ENCODE data around the gene DNM2.

The DNM2 gene

DNA sequence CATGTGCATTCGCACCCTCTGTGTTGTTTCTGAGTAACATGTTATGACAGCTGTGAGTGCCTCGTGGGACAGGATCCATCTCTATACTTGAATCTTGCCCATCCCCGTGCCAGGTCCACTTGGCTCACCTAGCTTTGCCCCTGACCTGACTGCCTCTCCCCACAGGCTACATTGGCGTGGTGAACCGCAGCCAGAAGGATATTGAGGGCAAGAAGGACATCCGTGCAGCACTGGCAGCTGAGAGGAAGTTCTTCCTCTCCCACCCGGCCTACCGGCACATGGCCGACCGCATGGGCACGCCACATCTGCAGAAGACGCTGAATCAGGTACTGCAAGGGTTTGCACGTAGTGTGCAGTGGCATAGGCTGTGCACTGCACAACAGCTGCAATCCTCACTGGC is 64.9 kb downstream of the DNM2 start:
- no peak overlapping the region for H3K4me3 ChIP-seq (ENCODE audit: low read depth in 1 of 5, low read length in 5 of 5)
- H3K36me3 ChIP-seq (ENCODE audit: control insufficient read depth in 5 of 5, insufficient read depth in 5 of 5, low read length in 5 of 5), result peaks cover 2 to 76% (median 69%) of the 10 kb centered on the region in 5 donors
- H3K9ac ChIP-seq (ENCODE audit: low read length in 5 of 5), result no peak overlapping the region
- no peak overlapping the region for H3K27ac ChIP-seq (ENCODE audit: low read depth, low read length)
- H3K27me3 ChIP-seq (ENCODE audit: control insufficient read depth in 5 of 5, insufficient read depth in 4 of 5, low read length in 5 of 5), result no peaks in the 10 kb centered on the region
- H3K4me1 ChIP-seq (ENCODE audit: control insufficient read depth in 5 of 5, insufficient read depth in 5 of 5, low read length in 5 of 5), result peaks cover 2 to 29% (median 20%) of the 10 kb centered on the region in 5 donors
- no peaks in the 10 kb centered on the region for H3K9me3 ChIP-seq (ENCODE audit: control insufficient read depth in 5 of 5, low read length in 5 of 5)

GRCh38 chr19:10784257-10784656 is 66.4 kb downstream of the DNM2 start:
- Histone ChIP-seq H3K27me3 (ENCODE audit: control insufficient read depth in 5 of 5, insufficient read depth in 4 of 5, low read length in 5 of 5) (no peaks in the 10 kb centered on the region), H3K9me3 (ENCODE audit: control insufficient read depth in 5 of 5, low read length in 5 of 5) (no peaks in the 10 kb centered on the region), H3K4me3 (ENCODE audit: low read depth in 1 of 5, low read length in 5 of 5) (no peak overlapping the region), H3K27ac (ENCODE audit: low read depth, low read length) (no peak overlapping the region), H3K4me1 (ENCODE audit: control insufficient read depth in 5 of 5, insufficient read depth in 5 of 5, low read length in 5 of 5) (peaks cover 2 to 29% (median 18%) of the 10 kb centered on the region in 5 donors), H3K36me3 (ENCODE audit: control insufficient read depth in 5 of 5, insufficient read depth in 5 of 5, low read length in 5 of 5) (peaks cover 2 to 83% (median 73%) of the 10 kb centered on the region in 5 donors), H3K9ac (ENCODE audit: low read length in 5 of 5) (peak overlapping the region in 1 of 5 donors; percentile 39)

DNA sequence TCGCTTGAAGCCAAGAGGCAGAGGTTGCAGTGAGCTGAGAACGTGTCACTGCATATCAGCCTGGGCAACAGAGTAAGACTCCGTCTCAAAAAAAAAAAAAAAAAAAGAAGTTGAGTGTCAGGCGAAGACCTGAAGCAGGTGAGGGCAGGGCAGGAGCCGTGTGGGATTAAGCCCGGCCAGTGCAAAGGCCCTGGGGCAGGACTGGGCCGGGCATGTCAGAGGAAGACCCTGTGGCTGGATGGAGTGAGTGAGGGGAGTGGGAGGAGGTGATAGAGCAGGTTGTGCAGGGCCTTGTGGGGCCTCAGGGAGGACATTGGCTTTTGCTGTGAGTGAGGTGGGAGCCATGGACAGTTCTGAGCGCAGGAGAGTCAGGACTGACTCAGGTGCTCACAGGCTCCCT is 70.3 kb downstream of the DNM2 start:
- Histone ChIP-seq H3K9ac (ENCODE audit: low read length in 5 of 5) (no peak overlapping the region), H3K4me1 (ENCODE audit: control insufficient read depth in 5 of 5, insufficient read depth in 5 of 5, low read length in 5 of 5) (peaks cover 0 to 9% (median 3%) of the 10 kb centered on the region in 5 donors), H3K4me3 (ENCODE audit: low read depth in 1 of 5, low read length in 5 of 5) (no peak overlapping the region), H3K9me3 (ENCODE audit: control insufficient read depth in 5 of 5, low read length in 5 of 5) (no peaks in the 10 kb centered on the region), H3K36me3 (ENCODE audit: control insufficient read depth in 5 of 5, insufficient read depth in 5 of 5, low read length in 5 of 5) (peaks cover 0 to 91% (median 65%) of the 10 kb centered on the region in 5 donors), H3K27me3 (ENCODE audit: control insufficient read depth in 5 of 5, insufficient read depth in 4 of 5, low read length in 5 of 5) (no peaks in the 10 kb centered on the region), H3K27ac (ENCODE audit: low read depth, low read length) (no peak overlapping the region)

- no peak overlapping the region for H3K27ac ChIP-seq (ENCODE audit: low read depth, low read length)
- H3K9me3 ChIP-seq (ENCODE audit: control insufficient read depth in 5 of 5, low read length in 5 of 5), result no peaks in the 10 kb centered on the region
- no peak overlapping the region for H3K9ac ChIP-seq (ENCODE audit: low read length in 5 of 5)
- no peaks in the 10 kb centered on the region for H3K4me1 ChIP-seq (ENCODE audit: control insufficient read depth in 5 of 5, insufficient read depth in 5 of 5, low read length in 5 of 5)
- H3K27me3 ChIP-seq (ENCODE audit: control insufficient read depth in 5 of 5, insufficient read depth in 4 of 5, low read length in 5 of 5), result no peaks in the 10 kb centered on the region
- H3K4me3 ChIP-seq (ENCODE audit: low read depth in 1 of 5, low read length in 5 of 5), result no peak overlapping the region
- peaks cover 0 to 93% (median 71%) of the 10 kb centered on the region in 5 donors for H3K36me3 ChIP-seq (ENCODE audit: control insufficient read depth in 5 of 5, insufficient read depth in 5 of 5, low read length in 5 of 5)
These were observed 72.0 kb downstream of the DNM2 start for GRCh38 chr19:10789866-10790265.

- Histone ChIP-seq H3K27ac (ENCODE audit: low read depth, low read length) (no peak overlapping the region), H3K36me3 (ENCODE audit: control insufficient read depth in 5 of 5, insufficient read depth in 5 of 5, low read length in 5 of 5) (peaks cover 0 to 96% (median 85%) of the 10 kb centered on the region in 5 donors)
These were observed 78.8 kb downstream of the DNM2 start for GRCh38 chr19:10796653-10797052.

GRCh38 chr19:10797078-10797477 is 79.2 kb downstream of the DNM2 start:
- no peaks in the 10 kb centered on the region for H3K27me3 ChIP-seq (ENCODE audit: control insufficient read depth in 5 of 5, insufficient read depth in 4 of 5, low read length in 5 of 5)
- H3K4me1 ChIP-seq (ENCODE audit: control insufficient read depth in 5 of 5, insufficient read depth in 5 of 5, low read length in 5 of 5), result peaks cover 0 to 3% (median 0%) of the 10 kb centered on the region in 5 donors
- H3K9ac ChIP-seq (ENCODE audit: low read length in 5 of 5), result no peak overlapping the region
- peaks cover 0 to 95% (median 85%) of the 10 kb centered on the region in 5 donors for H3K36me3 ChIP-seq (ENCODE audit: control insufficient read depth in 5 of 5, insufficient read depth in 5 of 5, low read length in 5 of 5)
- no peak overlapping the region for H3K4me3 ChIP-seq (ENCODE audit: low read depth in 1 of 5, low read length in 5 of 5)
- no peaks in the 10 kb centered on the region for H3K9me3 ChIP-seq (ENCODE audit: control insufficient read depth in 5 of 5, low read length in 5 of 5)
- H3K27ac ChIP-seq (ENCODE audit: low read depth, low read length), result no peak overlapping the region

More at GRCh38 chr19:10796653-10797052, 78.8 kb downstream of the DNM2 start:
- H3K9ac ChIP-seq (ENCODE audit: low read length in 5 of 5), result no peak overlapping the region
- H3K4me3 ChIP-seq (ENCODE audit: low read depth in 1 of 5, low read length in 5 of 5), result no peak overlapping the region
- H3K27me3 ChIP-seq (ENCODE audit: control insufficient read depth in 5 of 5, insufficient read depth in 4 of 5, low read length in 5 of 5), result no peaks in the 10 kb centered on the region
- peaks cover 0 to 3% (median 0%) of the 10 kb centered on the region in 5 donors for H3K4me1 ChIP-seq (ENCODE audit: control insufficient read depth in 5 of 5, insufficient read depth in 5 of 5, low read length in 5 of 5)
- no peaks in the 10 kb centered on the region for H3K9me3 ChIP-seq (ENCODE audit: control insufficient read depth in 5 of 5, low read length in 5 of 5)

GRCh38 chr19:10797541-10798256 is 79.8 kb downstream of the DNM2 start:
- Histone ChIP-seq H3K9ac (ENCODE audit: low read length in 5 of 5) (no peak overlapping the region), H3K27ac (ENCODE audit: low read depth, low read length) (no peak overlapping the region), H3K4me1 (ENCODE audit: control insufficient read depth in 5 of 5, insufficient read depth in 5 of 5, low read length in 5 of 5) (peaks cover 0 to 3% (median 0%) of the 10 kb centered on the region in 5 donors), H3K4me3 (ENCODE audit: low read depth in 1 of 5, low read length in 5 of 5) (no peak overlapping the region), H3K36me3 (ENCODE audit: control insufficient read depth in 5 of 5, insufficient read depth in 5 of 5, low read length in 5 of 5) (peaks cover 0 to 96% (median 89%) of the 10 kb centered on the region in 5 donors), H3K9me3 (ENCODE audit: control insufficient read depth in 5 of 5, low read length in 5 of 5) (no peaks in the 10 kb centered on the region), H3K27me3 (ENCODE audit: control insufficient read depth in 5 of 5, insufficient read depth in 4 of 5, low read length in 5 of 5) (no peaks in the 10 kb centered on the region)

- no peaks in the 10 kb centered on the region for H3K9me3 ChIP-seq (ENCODE audit: control insufficient read depth in 5 of 5, low read length in 5 of 5)
- no peak overlapping the region for H3K9ac ChIP-seq (ENCODE audit: low read length in 5 of 5)
- peaks cover 0 to 3% (median 0%) of the 10 kb centered on the region in 5 donors for H3K4me1 ChIP-seq (ENCODE audit: control insufficient read depth in 5 of 5, insufficient read depth in 5 of 5, low read length in 5 of 5)
- no peak overlapping the region for H3K4me3 ChIP-seq (ENCODE audit: low read depth in 1 of 5, low read length in 5 of 5)
- H3K27me3 ChIP-seq (ENCODE audit: control insufficient read depth in 5 of 5, insufficient read depth in 4 of 5, low read length in 5 of 5), result no peaks in the 10 kb centered on the region
- H3K27ac ChIP-seq (ENCODE audit: low read depth, low read length), result no peak overlapping the region
- peaks cover 3 to 96% (median 88%) of the 10 kb centered on the region in 5 donors for H3K36me3 ChIP-seq (ENCODE audit: control insufficient read depth in 5 of 5, insufficient read depth in 5 of 5, low read length in 5 of 5)
These were observed 82.6 kb downstream of the DNM2 start for GRCh38 chr19:10800488-10800887.

DNA sequence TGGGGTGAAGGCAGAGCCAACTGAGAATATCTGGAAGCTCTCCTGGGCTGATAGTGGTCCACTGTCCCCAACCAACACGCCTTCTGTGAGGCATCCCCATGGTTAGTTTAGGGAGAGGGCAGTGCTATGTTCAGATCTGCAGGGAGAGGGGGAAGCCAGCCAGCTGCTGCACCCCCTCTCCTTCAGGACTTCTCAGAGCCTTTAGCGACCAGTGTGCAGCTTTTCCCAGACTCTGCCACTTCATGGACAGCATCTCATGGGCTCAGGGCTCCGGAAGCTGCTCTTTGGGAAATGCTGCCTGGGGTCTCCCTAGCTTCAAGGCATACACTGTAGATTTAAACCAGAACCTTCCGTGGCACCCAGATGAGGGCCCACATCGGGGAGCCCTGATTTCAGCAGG is 84.6 kb downstream of the DNM2 start:
- H3K36me3 ChIP-seq (ENCODE audit: control insufficient read depth in 5 of 5, insufficient read depth in 5 of 5, low read length in 5 of 5), result peaks cover 3 to 85% (median 76%) of the 10 kb centered on the region in 5 donors

GRCh38 chr19:10803252-10803651 is 85.4 kb downstream of the DNM2 start:
- Histone ChIP-seq H3K36me3 (ENCODE audit: control insufficient read depth in 5 of 5, insufficient read depth in 5 of 5, low read length in 5 of 5) (peaks cover 3 to 83% (median 69%) of the 10 kb centered on the region in 5 donors), H3K4me3 (ENCODE audit: low read depth in 1 of 5, low read length in 5 of 5) (no peak overlapping the region), H3K9me3 (ENCODE audit: control insufficient read depth in 5 of 5, low read length in 5 of 5) (no peaks in the 10 kb centered on the region), H3K4me1 (ENCODE audit: control insufficient read depth in 5 of 5, insufficient read depth in 5 of 5, low read length in 5 of 5) (peaks cover 0 to 3% (median 0%) of the 10 kb centered on the region in 5 donors), H3K27me3 (ENCODE audit: control insufficient read depth in 5 of 5, insufficient read depth in 4 of 5, low read length in 5 of 5) (no peaks in the 10 kb centered on the region), H3K27ac (ENCODE audit: low read depth, low read length) (no peak overlapping the region), H3K9ac (ENCODE audit: low read length in 5 of 5) (no peak overlapping the region)

More for the DNA sequence above, 84.6 kb downstream of the DNM2 start:
- no peaks in the 10 kb centered on the region for H3K27me3 ChIP-seq (ENCODE audit: control insufficient read depth in 5 of 5, insufficient read depth in 4 of 5, low read length in 5 of 5)
- no peak overlapping the region for H3K9ac ChIP-seq (ENCODE audit: low read length in 5 of 5)
- H3K27ac ChIP-seq (ENCODE audit: low read depth, low read length), result no peak overlapping the region
- no peak overlapping the region for H3K4me3 ChIP-seq (ENCODE audit: low read depth in 1 of 5, low read length in 5 of 5)
- no peaks in the 10 kb centered on the region for H3K9me3 ChIP-seq (ENCODE audit: control insufficient read depth in 5 of 5, low read length in 5 of 5)
- peaks cover 0 to 3% (median 0%) of the 10 kb centered on the region in 5 donors for H3K4me1 ChIP-seq (ENCODE audit: control insufficient read depth in 5 of 5, insufficient read depth in 5 of 5, low read length in 5 of 5)
